Activated CD4-positive, alpha-beta T cell treated with anti-CD3 and anti-CD28 coated beads, Interleukin-2, amount 10 ng/mL, durations not matched to agents 24 days and 14 days (primary cell): ENCODE results near the gene OR4Q2. TPM values are rescaled to one million over a fixed set of nuclear protein-coding genes. Genes with fewer than 3 reads are reported as not detected.
A peak's percentile ranks its signal among the peaks of the same experiment; 100 is the strongest.
"Not testable (repeated sequence)": the region's sequence is repeated elsewhere in the genome, so short reads cannot be mapped to it uniquely, and the experiment has no call there.

Experiments
- DNase-seq: peaks from one replicate; pipeline ENCODE4 v3.0.0; 2022
- H3K27ac Mint-ChIP-seq: one replicate; pipeline ENCODE4 v1.8.0; 2022; ENCODE audit warnings: mild to moderate bottlenecking, mixed read lengths
- H3K27me3 Mint-ChIP-seq: one replicate; pipeline ENCODE4 v1.8.0; 2022; ENCODE audit warnings: mixed read lengths
- H3K36me3 Mint-ChIP-seq: one replicate; pipeline ENCODE4 v1.8.0; 2022; ENCODE audit warnings: low read depth, mild to moderate bottlenecking, mixed read lengths
- H3K4me1 Mint-ChIP-seq: one replicate; pipeline ENCODE4 v1.8.0; 2021; ENCODE audit warnings: mixed read lengths
- H3K4me3 Mint-ChIP-seq: one replicate; pipeline ENCODE4 v1.8.0; 2022; ENCODE audit warnings: mild to moderate bottlenecking, moderate library complexity, mixed read lengths
- H3K9me3 Mint-ChIP-seq: one replicate; pipeline ENCODE4 v1.8.0; 2021; ENCODE audit warnings: mixed read lengths
- intact Hi-C: fragments of 100-400 bp; cut with micrococcal nuclease; formaldehyde crosslinking; loops from one replicate; pipeline ENCODE4 v1.15.1; 2023
- total RNA-seq: library from RNA; stranded (reverse); gene quantifications from 2 replicates; pipeline ENCODE4 v1.2.3, GENCODE V29; 2022

The OR4Q2 gene
- total RNA-seq: not detected in 2 replicates

- H3K9me3 Mint-ChIP-seq: no peaks in the 10 kb centered on the region
- no peak for DNase-seq
- H3K27me3 Mint-ChIP-seq: no peaks in the 10 kb centered on the region
- intact Hi-C loops: no loop called here
- H3K36me3 Mint-ChIP-seq: no peaks in the 10 kb centered on the region
- H3K27ac Mint-ChIP-seq: no peak within 1 kb of the TSS
- no peak within 1 kb of the TSS for H3K4me3 Mint-ChIP-seq
- no peaks in the 10 kb centered on the region for H3K4me1 Mint-ChIP-seq
These were observed at the start of gene OR4Q2 for GRCh38 chr14:20001863-20002262. Gene OR4Q2, plus strand, starts transcription at chr14:20002163.

- intact Hi-C loops, H3K36me3 Mint-ChIP-seq, H3K4me3 Mint-ChIP-seq, H3K9me3 Mint-ChIP-seq, DNase-seq, H3K27ac Mint-ChIP-seq, H3K4me1 Mint-ChIP-seq, H3K27me3 Mint-ChIP-seq: not testable (repeated sequence)
These were observed 32.2 kb upstream of the OR4Q2 start for GRCh38 chr14:19969735-19970134.

- DNase-seq: peak; percentile 77
- H3K36me3 Mint-ChIP-seq: no peaks in the 10 kb centered on the region
- H3K4me1 Mint-ChIP-seq: peaks cover 12% of the 10 kb centered on the region
- H3K27ac Mint-ChIP-seq: no peak overlapping the region
- no peaks in the 10 kb centered on the region for H3K27me3 Mint-ChIP-seq
- no peaks in the 10 kb centered on the region for H3K9me3 Mint-ChIP-seq
- H3K4me3 Mint-ChIP-seq: no peak overlapping the region
- intact Hi-C loops: no loop called here
These were observed 27.1 kb upstream of the OR4Q2 start for GRCh38 chr14:19974844-19975243.

GRCh38 chr14:19975291-19975690, 26.7 kb upstream of the OR4Q2 start, which contains the start of gene OR4K15:
Gene OR4K15, plus strand, starts transcription at chr14:19975591. Its CDS starts 0 bp downstream, at chr14:19975591.
- Mint-ChIP-seq H3K27ac (no peak within 1 kb of the TSS), H3K4me1 (peaks cover 12% of the 10 kb centered on the region), H3K27me3 (no peaks in the 10 kb centered on the region), H3K4me3 (peak within 1 kb of the TSS; percentile 27), H3K9me3 (no peaks in the 10 kb centered on the region), H3K36me3 (no peaks in the 10 kb centered on the region)
- intact Hi-C loops: no loop called here
- no peak for DNase-seq

GRCh38 chr14:19993438-19993837, 8.5 kb upstream of the OR4Q2 start:
- H3K27me3 Mint-ChIP-seq: no peaks in the 10 kb centered on the region
- no peak overlapping the region for H3K27ac Mint-ChIP-seq
- H3K4me1 Mint-ChIP-seq: no peaks in the 10 kb centered on the region
- H3K36me3 Mint-ChIP-seq: no peaks in the 10 kb centered on the region
- DNase-seq: no peak
- H3K4me3 Mint-ChIP-seq: no peak overlapping the region
- intact Hi-C loops: no loop called here
- H3K9me3 Mint-ChIP-seq: peaks cover 11% of the 10 kb centered on the region

GRCh38 chr14:20002319-20002718, 356 bp downstream of the OR4Q2 start:
- Mint-ChIP-seq H3K36me3 (no peaks in the 10 kb centered on the region), H3K27ac (no peak overlapping the region), H3K4me1 (no peaks in the 10 kb centered on the region), H3K4me3 (no peak overlapping the region), H3K27me3 (no peaks in the 10 kb centered on the region), H3K9me3 (no peaks in the 10 kb centered on the region)
- intact Hi-C loops: no loop called here
- DNase-seq: no peak

- H3K27ac Mint-ChIP-seq: no peak overlapping the region
- no peaks in the 10 kb centered on the region for H3K9me3 Mint-ChIP-seq
- H3K36me3 Mint-ChIP-seq: no peaks in the 10 kb centered on the region
- H3K4me1 Mint-ChIP-seq: no peaks in the 10 kb centered on the region
- DNase-seq: no peak
- no peaks in the 10 kb centered on the region for H3K27me3 Mint-ChIP-seq
- intact Hi-C loops: no loop called here
- H3K4me3 Mint-ChIP-seq: no peak overlapping the region
These were observed 6.2 kb downstream of the OR4Q2 start for GRCh38 chr14:20008156-20008555.

GRCh38 chr14:20019257-20019865, 17.4 kb downstream of the OR4Q2 start, which contains the start of gene OR4K14:
Gene OR4K14, minus strand, starts transcription at chr14:20019307. Its CDS starts 4,114 bp downstream, at chr14:20015193.
- intact Hi-C loops: no loop called here

GRCh38 chr14:20031058-20031457, 29.1 kb downstream of the OR4Q2 start:
- intact Hi-C loops: no loop called here
- H3K4me1 Mint-ChIP-seq: no peaks in the 10 kb centered on the region
- no peaks in the 10 kb centered on the region for H3K27me3 Mint-ChIP-seq
- no peak overlapping the region for H3K27ac Mint-ChIP-seq
- no peak overlapping the region for H3K4me3 Mint-ChIP-seq
- H3K9me3 Mint-ChIP-seq: peaks cover 8% of the 10 kb centered on the region
- no peak for DNase-seq
- H3K36me3 Mint-ChIP-seq: no peaks in the 10 kb centered on the region

More at GRCh38 chr14:20019257-20019865, 17.4 kb downstream of the OR4Q2 start, which contains the start of gene OR4K14:
- Mint-ChIP-seq H3K4me1 (no peaks in the 10 kb centered on the region), H3K27ac (no peak within 1 kb of the TSS), H3K9me3 (peaks cover under 1% of the 10 kb centered on the region), H3K4me3 (no peak within 1 kb of the TSS), H3K36me3 (no peaks in the 10 kb centered on the region), H3K27me3 (no peaks in the 10 kb centered on the region)
- no peak for DNase-seq

- no peaks in the 10 kb centered on the region for H3K4me1 Mint-ChIP-seq
- intact Hi-C loops: no loop called here
- H3K27me3 Mint-ChIP-seq: no peaks in the 10 kb centered on the region
- H3K4me3 Mint-ChIP-seq: no peak overlapping the region
- no peaks in the 10 kb centered on the region for H3K36me3 Mint-ChIP-seq
- peaks cover 8% of the 10 kb centered on the region for H3K9me3 Mint-ChIP-seq
- DNase-seq: no peak
- H3K27ac Mint-ChIP-seq: no peak overlapping the region
These were observed 33.5 kb downstream of the OR4Q2 start for GRCh38 chr14:20035449-20035848.

- intact Hi-C loops: no loop called here
- no peak for DNase-seq
- no peak within 1 kb of the TSS for H3K27ac Mint-ChIP-seq
- H3K4me1 Mint-ChIP-seq: no peaks in the 10 kb centered on the region
- no peaks in the 10 kb centered on the region for H3K27me3 Mint-ChIP-seq
- peaks cover 8% of the 10 kb centered on the region for H3K9me3 Mint-ChIP-seq
- H3K36me3 Mint-ChIP-seq: no peaks in the 10 kb centered on the region
- no peak within 1 kb of the TSS for H3K4me3 Mint-ChIP-seq
These were observed 34.0 kb downstream of the OR4Q2 start, which contains the start of gene OR4K13 for GRCh38 chr14:20035938-20036337. Gene OR4K13, minus strand, starts transcription at chr14:20036038. Its CDS starts 1,280 bp downstream, at chr14:20034758.

GRCh38 chr14:20044243-20044642, 42.3 kb downstream of the OR4Q2 start:
- Mint-ChIP-seq H3K4me3 (no peak overlapping the region), H3K27me3 (no peaks in the 10 kb centered on the region), H3K36me3 (no peaks in the 10 kb centered on the region), H3K4me1 (no peaks in the 10 kb centered on the region), H3K9me3 (no peaks in the 10 kb centered on the region), H3K27ac (no peak overlapping the region)
- no peak for DNase-seq
- intact Hi-C loops: no loop called here

GRCh38 chr14:20048202-20048601, 46.2 kb downstream of the OR4Q2 start:
- Mint-ChIP-seq H3K4me1 (no peaks in the 10 kb centered on the region), H3K27ac (no peak overlapping the region), H3K36me3 (no peaks in the 10 kb centered on the region), H3K9me3 (no peaks in the 10 kb centered on the region), H3K27me3 (no peaks in the 10 kb centered on the region), H3K4me3 (no peak overlapping the region)
- DNase-seq: no peak
- intact Hi-C loops: no loop called here
